ENCODE data around the gene TUBGCP6.

- TF ChIP-seq, protein P1, sequence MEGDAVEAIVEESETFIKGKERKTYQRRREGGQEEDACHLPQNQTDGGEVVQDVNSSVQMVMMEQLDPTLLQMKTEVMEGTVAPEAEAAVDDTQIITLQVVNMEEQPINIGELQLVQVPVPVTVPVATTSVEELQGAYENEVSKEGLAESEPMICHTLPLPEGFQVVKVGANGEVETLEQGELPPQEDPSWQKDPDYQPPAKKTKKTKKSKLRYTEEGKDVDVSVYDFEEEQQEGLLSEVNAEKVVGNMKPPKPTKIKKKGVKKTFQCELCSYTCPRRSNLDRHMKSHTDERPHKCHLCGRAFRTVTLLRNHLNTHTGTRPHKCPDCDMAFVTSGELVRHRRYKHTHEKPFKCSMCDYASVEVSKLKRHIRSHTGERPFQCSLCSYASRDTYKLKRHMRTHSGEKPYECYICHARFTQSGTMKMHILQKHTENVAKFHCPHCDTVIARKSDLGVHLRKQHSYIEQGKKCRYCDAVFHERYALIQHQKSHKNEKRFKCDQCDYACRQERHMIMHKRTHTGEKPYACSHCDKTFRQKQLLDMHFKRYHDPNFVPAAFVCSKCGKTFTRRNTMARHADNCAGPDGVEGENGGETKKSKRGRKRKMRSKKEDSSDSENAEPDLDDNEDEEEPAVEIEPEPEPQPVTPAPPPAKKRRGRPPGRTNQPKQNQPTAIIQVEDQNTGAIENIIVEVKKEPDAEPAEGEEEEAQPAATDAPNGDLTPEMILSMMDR (IDR thresholded peaks at IDR 0.05), result no peak
- no peak for TF ChIP-seq EZH2 (IDR thresholded peaks at IDR 0.05; ENCODE audit: borderline replicate concordance, insufficient read depth, low read depth, low read length, poor library complexity, severe bottlenecking)
Measured at GRCh38 chr22:50213263-50213662, 31.6 kb downstream of the TUBGCP6 start.

Data from B cell (primary cell).